HepG2 (cell line): ENCODE data around the gene ALDH2. TPM values are rescaled to one million over a fixed set of nuclear protein-coding genes. Genes with fewer than 3 reads are reported as not detected.

ENCODE experiments used
- ERF ChIP-seq: IDR thresholded peaks from 2 replicates; pipeline ENCODE4 v1.6.1; 2018; ENCODE audit warnings: missing biosample characterization, missing genetic modification reagents
- GATAD1 ChIP-seq: IDR thresholded peaks from 2 replicates; pipeline ENCODE4 v1.6.1; 2016; ENCODE audit warnings: missing genetic modification reagents, missing compliant biosample characterization
- MEF2D ChIP-seq: sonication (generic); formaldehyde crosslinking; IDR thresholded peaks from 2 replicates; pipeline ENCODE4 v1.5.1; 2020; ENCODE audit warnings: mild to moderate bottlenecking, missing genetic modification reagents
- NFIC ChIP-seq: IDR thresholded peaks from 2 replicates; pipeline ENCODE4 v1.6.1; 2012; ENCODE audit warnings: mild to moderate bottlenecking, low read length, inconsistent platforms
- PAF1 ChIP-seq: IDR thresholded peaks from 2 replicates; pipeline ENCODE4 v1.6.1; 2016; ENCODE audit warnings: missing genetic modification reagents, missing compliant biosample characterization
- PHF5A ChIP-seq: IDR thresholded peaks from one replicate; pipeline ENCODE4 v1.6.1; 2018; ENCODE audit warnings: low read depth, missing genetic modification reagents; ENCODE audit not compliant: unreplicated experiment
- SMC3 ChIP-seq: IDR thresholded peaks from 2 replicates; pipeline ENCODE4 v1.6.1; 2011; ENCODE audit warnings: low read length, improper control_type of control experiment
- SP5 ChIP-seq: IDR thresholded peaks from 2 replicates; pipeline ENCODE4 v1.6.1; 2016; ENCODE audit warnings: low read depth, borderline replicate concordance
- TBX2 ChIP-seq: sonication (generic); formaldehyde crosslinking; IDR thresholded peaks from 2 replicates; pipeline ENCODE4 v1.5.0; 2020; ENCODE audit warnings: missing genetic modification reagents, mild to moderate bottlenecking, borderline replicate concordance
- ZMYM3 ChIP-seq: sonication (generic); formaldehyde crosslinking; IDR thresholded peaks from 2 replicates; pipeline ENCODE4 v1.5.1; 2020; ENCODE audit warnings: mild to moderate bottlenecking, missing genetic modification reagents
- ZNF569 ChIP-seq: sonication (generic); formaldehyde crosslinking; IDR thresholded peaks from 2 replicates; pipeline ENCODE4 v1.5.0; 2020; ENCODE audit warnings: mild to moderate bottlenecking, missing genetic modification reagents, moderate library complexity, borderline replicate concordance
- ZNF574 ChIP-seq: sonication (generic); formaldehyde crosslinking; IDR thresholded peaks from 2 replicates; pipeline ENCODE4 v1.4.0; 2020; ENCODE audit warnings: missing genetic modification reagents
- ZNF580 ChIP-seq: IDR thresholded peaks from 2 replicates; pipeline ENCODE4 v1.6.1; 2016; ENCODE audit warnings: low read depth, borderline replicate concordance
- ZNF607 ChIP-seq: sonication (generic); formaldehyde crosslinking; IDR thresholded peaks from 2 replicates; pipeline ENCODE4 v1.5.1; 2020; ENCODE audit warnings: missing genetic modification reagents, mild to moderate bottlenecking, borderline replicate concordance
- ZNF614 ChIP-seq: IDR thresholded peaks from 2 replicates; pipeline ENCODE4 v1.6.1; 2018; ENCODE audit warnings: missing biosample characterization, missing genetic modification reagents, inconsistent platforms, borderline replicate concordance
- polyA plus RNA-seq, 8 experiments: library from polyadenylated mRNA; depleted of rRNA in 3 of 8; stranded (reverse) in 7 of 8; unstranded in 1 of 8; fragments of >200 nt; fragmentation: Illumina TruSeq in 4 of 8; extraction: Trizol in 4 of 8; gene quantifications; 2 replicates each; pipeline versions ENCODE4 v1.2.1 to v1.2.3, GENCODE V29; 2011 to 2016; ENCODE audit warnings: low read depth in 4 of 8, missing spikeins in 1 of 8, mixed read lengths in 1 of 8; ENCODE audit not compliant: insufficient read depth in 1 of 8
- total RNA-seq, 5 experiments: library from RNA; depleted of rRNA; stranded (reverse); fragments of >200 nt; fragmentation: Illumina TruSeq; extraction: Trizol; gene quantifications; 2 replicates each; pipeline ENCODE4 v1.2.3, GENCODE V29; 2016; ENCODE audit warnings: low read depth in 1 of 5
- TF ChIP-seq, protein P1 (sequence below): sonication (generic); formaldehyde crosslinking; IDR thresholded peaks from 2 replicates; pipeline ENCODE4 v1.4.0; 2020; ENCODE audit warnings: missing genetic modification reagents
- TF ChIP-seq, protein P2 (sequence below): sonication (generic); formaldehyde crosslinking; IDR thresholded peaks from 2 replicates; pipeline ENCODE4 v1.4.0; 2020; ENCODE audit warnings: missing genetic modification reagents

Gene ALDH2
- total and polyA plus RNA-seq, 2 of the 13 experiments (the other 11 are each of a cell fraction or from before 2014, with no cell fraction given), result 78.8 to 103 TPM

DNA sequence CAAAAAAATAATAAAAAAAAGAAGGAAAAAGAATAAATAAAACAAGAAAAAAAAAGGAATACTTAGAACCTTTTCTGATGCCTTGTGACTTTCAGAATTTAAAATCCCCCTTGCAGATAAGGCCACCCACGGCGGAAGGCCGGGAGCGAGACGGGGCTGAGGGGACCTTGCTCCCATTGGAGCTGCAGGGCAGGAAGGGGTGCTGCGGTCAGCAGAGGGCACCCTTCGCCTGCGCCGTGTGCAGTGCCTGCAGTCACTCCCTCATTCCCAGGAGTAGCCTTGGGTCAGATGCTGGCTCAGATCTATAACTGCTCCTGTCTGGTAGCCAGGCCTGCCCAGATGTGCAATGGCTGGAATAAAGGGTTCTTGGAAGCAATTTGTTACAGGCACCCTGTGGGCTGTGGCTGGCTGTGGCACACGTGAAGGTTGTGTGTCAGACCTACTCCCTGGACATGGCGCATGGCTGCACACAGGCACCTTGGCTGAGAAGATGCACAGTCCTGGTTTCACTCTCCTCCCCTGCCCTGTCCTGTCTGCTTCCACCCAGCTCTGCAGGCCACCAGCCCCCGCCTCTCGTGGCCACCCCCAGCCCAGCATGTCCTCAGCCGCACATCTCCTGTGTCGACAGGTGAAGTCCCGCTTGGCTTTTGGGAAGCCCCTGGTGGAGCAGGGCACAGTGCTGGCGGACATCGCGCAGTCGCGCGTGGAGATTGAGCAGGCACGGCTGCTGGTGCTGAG lies 13.4 kb upstream of the ALDH2 start (continued):
- TF ChIP-seq ZNF574 (CRISPR knock-in tag) (0 out of 2 replicates have a peak, but pooled peaks have one; percentile 38), PAF1 (CRISPR knock-in tag) (no peak), TBX2 (CRISPR knock-in tag) (0 out of 2 replicates have a peak, but pooled peaks have one; percentile 18), PHF5A (CRISPR knock-in tag) (peak; percentile 47), ZNF607 (CRISPR knock-in tag) (0 out of 2 replicates have a peak, but pooled peaks have one; percentile 29), GATAD1 (CRISPR knock-in tag) (peak; percentile 58; the same call in 1 of the 2 replicates), ZNF569 (CRISPR knock-in tag) (no peak), SP5 (CRISPR knock-in tag) (no peak), ZNF614 (CRISPR knock-in tag) (peak; percentile 35; the same call in 1 of the 2 replicates), NFIC (no peak), ERF (CRISPR knock-in tag) (0 out of 2 replicates have a peak, but pooled peaks have one; percentile 43), ZMYM3 (CRISPR knock-in tag) (0 out of 2 replicates have a peak, but pooled peaks have one; percentile 15), SMC3 (peak; percentile 75; the same call in 1 of the 2 replicates), ZNF580 (CRISPR knock-in tag) (peak; percentile 68), MEF2D (CRISPR knock-in tag) (peak; percentile 58; the same call in 1 of the 2 replicates)
- TF ChIP-seq, protein P1, sequence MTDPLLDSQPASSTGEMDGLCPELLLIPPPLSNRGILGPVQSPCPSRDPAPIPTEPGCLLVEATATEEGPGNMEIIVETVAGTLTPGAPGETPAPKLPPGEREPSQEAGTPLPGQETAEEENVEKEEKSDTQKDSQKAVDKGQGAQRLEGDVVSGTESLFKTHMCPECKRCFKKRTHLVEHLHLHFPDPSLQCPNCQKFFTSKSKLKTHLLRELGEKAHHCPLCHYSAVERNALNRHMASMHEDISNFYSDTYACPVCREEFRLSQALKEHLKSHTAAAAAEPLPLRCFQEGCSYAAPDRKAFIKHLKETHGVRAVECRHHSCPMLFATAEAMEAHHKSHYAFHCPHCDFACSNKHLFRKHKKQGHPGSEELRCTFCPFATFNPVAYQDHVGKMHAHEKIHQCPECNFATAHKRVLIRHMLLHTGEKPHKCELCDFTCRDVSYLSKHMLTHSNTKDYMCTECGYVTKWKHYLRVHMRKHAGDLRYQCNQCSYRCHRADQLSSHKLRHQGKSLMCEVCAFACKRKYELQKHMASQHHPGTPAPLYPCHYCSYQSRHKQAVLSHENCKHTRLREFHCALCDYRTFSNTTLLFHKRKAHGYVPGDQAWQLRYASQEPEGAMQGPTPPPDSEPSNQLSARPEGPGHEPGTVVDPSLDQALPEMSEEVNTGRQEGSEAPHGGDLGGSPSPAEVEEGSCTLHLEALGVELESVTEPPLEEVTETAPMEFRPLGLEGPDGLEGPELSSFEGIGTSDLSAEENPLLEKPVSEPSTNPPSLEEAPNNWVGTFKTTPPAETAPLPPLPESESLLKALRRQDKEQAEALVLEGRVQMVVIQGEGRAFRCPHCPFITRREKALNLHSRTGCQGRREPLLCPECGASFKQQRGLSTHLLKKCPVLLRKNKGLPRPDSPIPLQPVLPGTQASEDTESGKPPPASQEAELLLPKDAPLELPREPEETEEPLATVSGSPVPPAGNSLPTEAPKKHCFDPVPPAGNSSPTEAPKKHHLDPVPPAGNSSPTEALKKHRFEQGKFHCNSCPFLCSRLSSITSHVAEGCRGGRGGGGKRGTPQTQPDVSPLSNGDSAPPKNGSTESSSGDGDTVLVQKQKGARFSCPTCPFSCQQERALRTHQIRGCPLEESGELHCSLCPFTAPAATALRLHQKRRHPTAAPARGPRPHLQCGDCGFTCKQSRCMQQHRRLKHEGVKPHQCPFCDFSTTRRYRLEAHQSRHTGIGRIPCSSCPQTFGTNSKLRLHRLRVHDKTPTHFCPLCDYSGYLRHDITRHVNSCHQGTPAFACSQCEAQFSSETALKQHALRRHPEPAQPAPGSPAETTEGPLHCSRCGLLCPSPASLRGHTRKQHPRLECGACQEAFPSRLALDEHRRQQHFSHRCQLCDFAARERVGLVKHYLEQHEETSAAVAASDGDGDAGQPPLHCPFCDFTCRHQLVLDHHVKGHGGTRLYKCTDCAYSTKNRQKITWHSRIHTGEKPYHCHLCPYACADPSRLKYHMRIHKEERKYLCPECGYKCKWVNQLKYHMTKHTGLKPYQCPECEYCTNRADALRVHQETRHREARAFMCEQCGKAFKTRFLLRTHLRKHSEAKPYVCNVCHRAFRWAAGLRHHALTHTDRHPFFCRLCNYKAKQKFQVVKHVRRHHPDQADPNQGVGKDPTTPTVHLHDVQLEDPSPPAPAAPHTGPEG (CRISPR knock-in tag), result no peak
- TF ChIP-seq, protein P2, sequence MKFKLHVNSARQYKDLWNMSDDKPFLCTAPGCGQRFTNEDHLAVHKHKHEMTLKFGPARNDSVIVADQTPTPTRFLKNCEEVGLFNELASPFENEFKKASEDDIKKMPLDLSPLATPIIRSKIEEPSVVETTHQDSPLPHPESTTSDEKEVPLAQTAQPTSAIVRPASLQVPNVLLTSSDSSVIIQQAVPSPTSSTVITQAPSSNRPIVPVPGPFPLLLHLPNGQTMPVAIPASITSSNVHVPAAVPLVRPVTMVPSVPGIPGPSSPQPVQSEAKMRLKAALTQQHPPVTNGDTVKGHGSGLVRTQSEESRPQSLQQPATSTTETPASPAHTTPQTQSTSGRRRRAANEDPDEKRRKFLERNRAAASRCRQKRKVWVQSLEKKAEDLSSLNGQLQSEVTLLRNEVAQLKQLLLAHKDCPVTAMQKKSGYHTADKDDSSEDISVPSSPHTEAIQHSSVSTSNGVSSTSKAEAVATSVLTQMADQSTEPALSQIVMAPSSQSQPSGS, result peak; percentile 62; the same call in 1 of the 2 replicates
